ENCODE results near the gene PRAMEF13.
"Not testable (repeated sequence)": the region's sequence is repeated elsewhere in the genome, so short reads cannot be mapped to it uniquely, and the experiment has no call there.

Gene PRAMEF13, protein sequence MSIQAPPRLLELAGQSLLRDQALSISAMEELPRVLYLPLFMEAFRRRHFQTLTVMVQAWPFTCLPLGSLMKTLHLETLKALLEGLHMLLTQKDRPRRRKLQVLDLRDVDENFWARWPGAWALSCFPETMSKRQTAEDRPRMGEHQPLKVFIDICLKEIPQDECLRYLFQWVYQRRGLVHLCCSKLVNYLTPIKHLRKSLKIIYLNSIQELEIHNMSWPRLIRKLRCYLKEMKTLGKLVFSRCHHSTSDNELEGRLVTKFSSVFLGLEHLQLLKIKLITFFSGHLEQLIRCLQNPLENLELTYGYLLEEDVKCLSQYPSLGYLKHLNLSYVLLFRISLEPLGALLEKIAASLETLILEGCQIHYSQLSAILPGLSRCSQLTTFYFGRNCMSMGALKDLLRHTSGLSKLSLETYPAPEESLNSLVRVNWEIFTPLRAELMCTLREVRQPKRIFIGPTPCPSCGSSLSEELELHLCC

DNA sequence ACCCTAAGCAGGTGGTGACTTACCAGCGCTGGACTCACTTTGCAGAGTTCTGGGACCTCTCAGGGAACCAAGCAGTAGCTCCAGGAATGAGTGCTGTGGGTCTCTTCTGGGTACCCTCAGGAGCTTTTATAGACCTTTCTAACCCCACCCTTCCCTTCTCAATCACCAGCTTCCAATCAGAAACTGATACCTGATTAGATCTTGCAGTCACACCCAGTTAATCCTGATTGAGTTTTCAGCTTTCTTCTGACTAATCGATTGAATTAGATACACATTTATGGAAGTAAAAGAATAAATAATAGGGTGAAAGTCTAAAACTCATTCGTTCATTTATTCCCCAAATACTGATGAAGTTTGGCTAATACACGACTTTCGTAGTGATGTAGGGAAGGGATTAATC is at the start of gene PRAMEF13:
PRAMEF13 (minus strand) TSS at position 101 of the 400 bp plus-strand sequence. CDS start 1,820 bp downstream, outside the sequence.
- DNase-seq, result not testable (repeated sequence)

GRCh38 chr1:13247122-13247521 is 45.9 kb upstream of the PRAMEF13 start:
- not testable (repeated sequence) for DNase-seq

- DNase-seq, result not testable (repeated sequence)
Observed at GRCh38 chr1:13246554-13246871, 45.3 kb upstream of the PRAMEF13 start.

DNA sequence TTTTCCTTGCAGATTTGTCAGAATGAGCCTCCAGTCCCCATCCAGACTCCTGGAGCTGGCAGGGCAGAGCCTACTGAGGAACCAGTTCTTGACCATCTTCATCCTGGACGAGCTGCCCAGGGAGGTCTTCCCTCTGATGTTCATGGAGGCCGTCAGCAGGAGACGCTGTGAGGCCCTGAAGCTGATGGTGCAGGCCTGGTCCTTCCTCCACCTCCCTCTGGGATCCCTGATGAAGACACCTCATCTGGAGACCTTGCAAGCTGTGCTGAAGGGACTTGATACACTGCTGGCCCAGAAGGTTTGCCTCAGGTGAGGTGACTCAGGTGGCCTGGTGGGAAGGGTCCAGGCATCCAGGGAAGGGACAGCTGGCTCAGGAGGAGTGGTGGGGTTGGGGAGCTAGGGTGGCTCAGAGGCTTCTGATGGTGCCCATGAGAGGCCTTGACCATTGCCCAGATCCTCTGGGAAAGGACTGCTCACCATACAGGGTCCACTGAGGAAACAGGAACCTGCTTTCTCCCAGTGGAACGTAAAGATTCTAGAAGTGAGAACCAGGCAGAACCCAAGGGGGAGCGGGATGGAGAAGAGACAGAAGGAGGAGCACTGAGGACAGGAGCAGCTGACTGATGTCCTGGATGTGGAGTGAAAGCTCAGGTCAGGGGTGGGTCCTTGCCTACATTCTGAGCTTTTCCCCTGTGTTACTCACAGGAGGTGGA is 44.8 kb upstream of the PRAMEF13 start:
- not testable (repeated sequence) for DNase-seq

DNA sequence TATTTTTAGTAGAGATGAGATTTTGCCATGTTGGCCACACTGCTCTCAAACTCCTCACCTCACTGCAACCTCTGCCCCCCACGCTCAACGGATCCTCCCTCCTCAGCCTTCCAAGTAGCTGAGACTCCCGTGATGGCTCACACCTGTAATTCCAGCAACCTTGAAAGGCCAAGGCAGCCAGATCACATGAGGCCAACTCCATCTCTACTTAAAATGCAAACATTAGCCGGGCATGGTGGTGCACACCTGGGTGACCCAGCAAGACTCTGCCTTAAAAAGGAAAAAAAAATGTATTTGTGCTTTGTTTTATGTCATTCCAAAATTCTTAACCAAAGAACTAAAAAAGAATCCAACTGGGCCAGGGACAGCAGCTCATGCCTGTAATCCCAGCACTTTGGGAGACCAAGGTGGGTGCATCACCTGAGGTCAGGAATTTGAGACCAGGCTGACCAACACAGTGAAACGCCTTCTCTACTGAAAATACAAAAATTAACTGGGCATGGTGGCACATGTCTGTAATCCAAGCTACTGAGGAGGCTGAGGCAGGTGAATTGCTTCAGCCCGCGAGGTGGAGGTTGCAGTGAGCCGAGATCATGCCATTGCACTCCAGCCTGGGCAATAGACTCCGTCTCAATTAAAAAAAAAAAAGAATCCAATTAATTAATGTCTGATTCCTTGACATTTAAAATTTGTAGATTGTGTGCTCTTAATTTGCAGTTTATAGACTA is 42.5 kb upstream of the PRAMEF13 start:
- not testable (repeated sequence) for DNase-seq

DNA sequence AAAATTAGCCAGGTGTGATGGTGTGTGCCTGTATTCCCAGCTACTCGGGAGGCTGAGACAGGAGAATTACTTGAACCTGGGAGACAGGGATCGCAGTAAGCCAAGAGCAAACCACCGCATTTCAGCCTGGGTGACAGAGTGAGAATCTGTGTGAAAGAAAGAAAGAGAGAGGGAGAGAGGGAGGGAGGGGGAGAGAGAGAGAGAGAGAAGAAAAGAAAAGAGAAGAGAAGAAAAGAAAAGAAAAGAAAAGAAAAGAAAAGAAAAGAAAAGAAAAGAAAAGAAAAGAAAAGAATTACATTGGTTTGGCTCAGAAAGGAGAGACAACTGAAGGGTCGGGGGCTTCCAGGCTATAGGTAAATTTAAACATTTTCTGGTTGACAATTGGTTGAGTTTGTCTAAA is 38.4 kb upstream of the PRAMEF13 start:
- not testable (repeated sequence) for DNase-seq

GRCh38 chr1:13237572-13237971 is 36.4 kb upstream of the PRAMEF13 start:
- DNase-seq, result not testable (repeated sequence)

DNA sequence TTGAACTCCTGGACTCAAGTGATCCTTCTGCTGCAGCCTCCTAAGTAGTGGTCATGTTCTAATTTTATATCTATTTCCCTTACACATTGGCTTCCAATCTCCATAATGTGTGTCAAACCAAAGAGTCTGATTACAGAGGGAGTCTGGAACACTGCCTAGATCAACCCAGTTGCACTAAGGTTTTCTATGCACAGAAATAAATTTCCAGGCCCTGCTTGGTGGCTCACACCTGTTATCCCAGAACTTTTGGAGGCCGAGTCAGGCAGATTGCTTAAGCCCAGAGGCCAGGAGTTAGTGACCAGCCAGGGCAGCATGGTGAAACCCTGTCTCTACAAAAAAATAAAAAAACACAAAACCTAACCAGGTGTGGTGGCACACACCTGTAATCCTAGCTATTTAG is 32.8 kb upstream of the PRAMEF13 start:
- DNase-seq, result not testable (repeated sequence)

DNA sequence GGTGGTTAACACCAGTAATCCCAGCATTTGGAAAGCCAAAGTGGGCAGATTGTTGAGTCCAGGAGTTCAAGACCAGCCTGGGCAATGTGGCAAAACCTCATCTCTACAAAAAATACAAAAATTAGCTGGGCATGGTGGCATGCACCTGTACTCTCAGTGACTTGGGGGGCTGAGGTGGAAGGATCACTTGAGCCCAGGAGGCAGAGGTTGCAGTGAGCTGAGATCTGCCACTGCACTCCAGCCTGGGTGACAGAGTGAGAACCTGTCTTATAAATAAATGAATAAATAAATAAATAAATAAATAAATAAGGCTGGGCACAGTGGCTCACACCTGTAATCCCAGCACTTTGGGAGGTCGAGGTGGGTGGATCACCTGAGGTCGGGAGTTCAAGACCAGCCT is 30.8 kb upstream of the PRAMEF13 start:
- not testable (repeated sequence) for DNase-seq

DNA sequence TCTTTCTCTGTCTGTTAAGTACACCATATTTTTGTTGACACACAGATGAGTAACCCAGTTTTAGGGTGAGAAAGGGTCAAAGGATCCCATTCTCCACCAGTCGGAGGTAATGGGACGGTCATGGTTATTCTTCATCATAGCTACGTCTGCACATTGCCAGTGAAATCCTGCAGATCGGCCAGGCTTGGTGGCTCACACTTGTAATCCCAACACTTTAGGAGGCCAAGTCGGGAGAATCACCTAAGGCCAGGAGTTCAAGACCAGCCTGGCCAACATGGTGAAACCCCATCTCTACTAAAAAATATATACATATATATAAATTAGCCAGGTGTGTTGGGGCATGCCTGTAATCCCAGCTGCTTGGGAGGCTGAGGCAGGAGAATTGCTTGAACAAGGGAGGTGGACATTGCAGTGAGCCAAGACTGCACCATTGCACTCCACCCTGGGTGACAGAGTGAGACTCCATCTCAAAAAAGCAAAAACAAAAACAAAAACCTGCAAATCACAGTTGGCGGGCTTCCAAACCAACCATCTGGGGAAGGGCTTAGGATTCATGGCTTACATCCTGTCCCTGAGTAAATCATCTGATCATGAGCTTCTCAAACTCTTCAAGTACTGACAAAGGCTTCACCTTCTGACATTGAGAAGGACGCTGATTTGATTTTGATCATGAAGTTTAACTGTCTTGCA is 30.0 kb upstream of the PRAMEF13 start:
- not testable (repeated sequence) for DNase-seq

DNA sequence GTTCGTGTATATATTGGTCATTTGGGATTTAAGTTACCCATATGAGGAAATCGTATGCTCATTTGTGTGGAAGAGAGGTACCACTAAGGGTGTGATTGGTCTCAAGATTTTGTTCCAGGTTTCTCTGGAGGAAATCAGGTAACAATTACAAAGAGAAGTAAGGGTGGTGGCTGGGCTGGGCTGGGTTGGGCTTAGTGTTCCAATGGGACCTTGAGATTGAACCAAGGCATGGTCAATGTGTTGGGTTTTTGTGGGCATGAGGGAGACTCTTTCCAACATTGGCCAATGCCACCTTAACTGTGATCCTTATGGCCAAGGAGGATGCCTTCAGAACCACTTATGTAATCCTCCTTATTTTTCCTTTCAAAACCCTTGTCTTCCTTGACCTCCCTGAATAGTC is 29.4 kb upstream of the PRAMEF13 start:
- DNase-seq, result not testable (repeated sequence)

DNA sequence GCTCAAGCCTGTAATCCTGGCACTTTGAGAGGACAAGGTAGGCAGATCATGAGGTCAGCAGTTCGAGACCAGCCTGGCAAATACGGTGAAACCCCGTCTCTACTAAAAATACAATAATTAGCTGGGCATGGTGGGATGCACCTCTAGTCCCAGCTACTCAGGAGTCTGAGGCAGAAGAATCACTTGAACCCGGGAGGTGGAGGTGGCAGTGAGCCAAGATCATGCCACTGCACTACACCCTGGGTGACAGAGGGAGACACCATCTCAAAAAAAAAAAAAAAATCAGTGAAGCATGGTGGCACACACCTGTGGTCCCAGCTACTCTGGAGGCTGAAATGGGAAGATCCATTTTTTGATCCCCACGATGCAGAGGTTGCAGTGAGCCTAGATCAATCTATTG is 28.9 kb upstream of the PRAMEF13 start:
- not testable (repeated sequence) for DNase-seq

- DNase-seq, result peak; percentile 31
Observed at GRCh38 chr1:13228343-13228781, 27.2 kb upstream of the PRAMEF13 start.

- not testable (repeated sequence) for DNase-seq
Observed at GRCh38 chr1:13227271-13228055, 26.3 kb upstream of the PRAMEF13 start.

- DNase-seq, result not testable (repeated sequence)
Observed at GRCh38 chr1:13225675-13226204, 24.5 kb upstream of the PRAMEF13 start, which contains the start of gene PRAMEF18. TSS of gene PRAMEF18 (minus strand) at chr1:13226154. CDS start at chr1:13226106, 48 bp downstream.

DNA sequence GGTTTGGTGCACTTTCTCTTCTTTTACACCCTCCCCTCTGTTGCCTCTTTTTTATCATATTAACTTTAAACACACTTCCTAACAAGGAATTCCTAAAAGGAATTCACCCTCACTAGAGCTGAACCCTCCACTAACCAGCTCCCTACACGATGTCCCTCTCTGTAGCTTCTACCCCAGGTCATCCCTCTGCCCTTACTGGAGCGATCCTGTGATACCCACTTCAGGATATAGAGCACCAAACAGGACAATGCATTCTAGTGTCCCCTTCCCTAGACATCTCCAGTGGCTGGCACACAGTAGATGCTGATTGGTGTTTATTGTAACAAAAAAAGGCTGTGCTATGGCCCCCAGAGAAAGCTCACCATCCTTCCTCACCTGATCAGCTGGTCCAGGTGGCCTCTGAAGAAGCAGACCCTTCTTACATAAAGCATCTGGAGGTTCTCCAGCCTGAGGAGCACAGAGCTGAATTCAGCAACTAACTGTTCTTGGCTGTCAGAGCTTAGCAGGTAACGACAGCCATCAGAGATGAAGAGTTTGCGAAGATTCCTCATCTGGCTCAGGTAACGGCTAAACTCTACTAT is 23.4 kb upstream of the PRAMEF13 start:
- no peak for DNase-seq

GRCh38 chr1:13222788-13223187 is 21.6 kb upstream of the PRAMEF13 start:
- DNase-seq, result not testable (repeated sequence)

GRCh38 chr1:13219203-13219602 is 18.0 kb upstream of the PRAMEF13 start:
- not testable (repeated sequence) for DNase-seq

DNA sequence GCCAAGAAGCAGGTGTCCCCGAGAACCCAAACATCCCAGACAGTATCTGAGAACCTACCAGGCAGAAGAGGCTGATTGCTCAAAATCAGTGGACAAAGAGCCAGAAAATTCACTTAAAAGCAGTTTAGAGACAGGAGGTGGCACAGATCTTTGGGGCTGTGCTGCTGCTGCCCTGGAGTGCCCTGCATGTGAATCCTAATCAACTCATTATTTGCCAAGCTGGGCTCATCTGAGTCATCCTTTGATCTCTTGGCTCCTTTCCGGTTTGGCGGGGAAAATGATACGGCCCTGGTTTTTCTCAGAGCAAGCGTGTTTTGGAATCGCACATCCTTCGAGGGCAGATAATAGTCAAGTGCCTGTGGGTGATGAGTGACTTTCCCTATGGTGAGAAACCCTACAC is 15.4 kb upstream of the PRAMEF13 start:
- not testable (repeated sequence) for DNase-seq

GRCh38 chr1:13208712-13209111 is 7.5 kb upstream of the PRAMEF13 start:
- not testable (repeated sequence) for DNase-seq

GRCh38 chr1:13171548-13171947 is 29.7 kb downstream of the PRAMEF13 start, which contains the start of gene PRAMEF9:
TSS of gene PRAMEF9 (plus strand) at chr1:13171848. CDS start at chr1:13175281, 3,433 bp downstream.
- not testable (repeated sequence) for DNase-seq

Measured in CD4-positive, alpha-beta T cell treated with Interleukin-21 for 1 hour (primary cell).